CD4-positive, alpha-beta T cell treated with Interleukin-15 for 4 hours (primary cell): ENCODE data around the gene ZNF470.

Source experiments
- DNase-seq: peaks from one replicate; pipeline ENCODE4 v3.0.0-alpha.2; 2020; ENCODE audit warnings: low spot score

Gene ZNF470

GRCh38 chr19:56567274-56568120 lies at the start of gene ZNF470:
TSS of gene ZNF470 (plus strand) at chr19:56567468. CDS start at chr19:56570312, 2,844 bp downstream.
- DNase-seq, result peak; percentile 85

GRCh38 chr19:56525214-56525860 lies 41.9 kb upstream of the ZNF470 start:
- no peak for DNase-seq

- no peak for DNase-seq
Observed at GRCh38 chr19:56537442-56537841, 29.8 kb upstream of the ZNF470 start.

- peak; percentile 87 for DNase-seq
Observed at GRCh38 chr19:56538254-56538760, 29.0 kb upstream of the ZNF470 start.

GRCh38 chr19:56538761-56539263 lies 28.5 kb upstream of the ZNF470 start, which contains the start of gene ZFP28:
TSS of gene ZFP28 (plus strand) at chr19:56538948. CDS start at chr19:56539019, 71 bp downstream.
- peak; percentile 63 for DNase-seq

- DNase-seq, result no peak
Observed at GRCh38 chr19:56543776-56544175, 23.5 kb upstream of the ZNF470 start.

- DNase-seq, result no peak
Observed at GRCh38 chr19:56547535-56547934, 19.7 kb upstream of the ZNF470 start.

GRCh38 chr19:56554272-56554869 lies 12.9 kb upstream of the ZNF470 start:
- DNase-seq, result no peak

GRCh38 chr19:56562766-56563165 lies 4.5 kb upstream of the ZNF470 start:
- no peak for DNase-seq

GRCh38 chr19:56566904-56567273 lies 379 bp upstream of the ZNF470 start:
- peak; percentile 21 for DNase-seq

GRCh38 chr19:56572589-56572988 lies 5.3 kb downstream of the ZNF470 start:
- no peak for DNase-seq

GRCh38 chr19:56573914-56574313 lies 6.6 kb downstream of the ZNF470 start:
- DNase-seq, result no peak

GRCh38 chr19:56577719-56578602 lies 10.7 kb downstream of the ZNF470 start:
- DNase-seq, result no peak

- no peak for DNase-seq
Observed at GRCh38 chr19:56594446-56594782, 27.1 kb downstream of the ZNF470 start.

GRCh38 chr19:56594783-56595547 lies 27.7 kb downstream of the ZNF470 start, which contains the start of gene ZNF71:
TSS of gene ZNF71 (plus strand) at chr19:56595302. CDS start at chr19:56601559, 6,257 bp downstream.
- peak; percentile 87 for DNase-seq

GRCh38 chr19:56595548-56595899 lies 28.3 kb downstream of the ZNF470 start:
- DNase-seq, result peak; percentile 0

GRCh38 chr19:56596676-56597075 lies 29.4 kb downstream of the ZNF470 start:
- no peak for DNase-seq

GRCh38 chr19:56597696-56598095 lies 30.4 kb downstream of the ZNF470 start:
- no peak for DNase-seq

- no peak for DNase-seq
Observed at GRCh38 chr19:56601375-56601774, 34.1 kb downstream of the ZNF470 start.

- DNase-seq, result no peak
Observed at GRCh38 chr19:56603829-56604228, 36.6 kb downstream of the ZNF470 start.
